ENCODE measurements around the gene GABARAP.

GABARAP gene

GRCh38 chr17:7241090-7241733 lies 1.0 kb downstream of the GABARAP start:
- no peak for DNase-seq (ENCODE audit: extremely low read depth in 1 of 2, low read depth in 1 of 2)

DNA sequence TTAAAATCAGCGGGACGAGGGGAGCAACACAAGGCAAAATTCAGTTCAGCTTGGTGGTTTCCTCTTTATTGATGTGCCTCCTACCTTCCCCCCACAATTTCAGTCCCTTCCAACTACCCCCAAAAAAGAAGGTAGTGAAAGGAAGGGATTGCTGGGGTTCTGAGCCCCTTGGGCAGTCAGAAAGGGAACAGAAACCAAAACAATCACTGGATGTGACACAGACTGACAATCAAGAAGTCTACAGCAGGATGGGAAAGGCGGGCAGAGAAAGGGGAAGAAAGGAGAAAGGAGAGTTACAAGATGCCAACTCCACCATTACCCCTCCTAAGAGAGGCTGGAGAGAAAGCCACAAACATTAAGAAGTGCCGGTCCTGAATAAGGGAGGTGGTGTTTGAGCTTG lies 1.9 kb downstream of the GABARAP start:
- DNase-seq (ENCODE audit: extremely low read depth in 1 of 2, low read depth in 1 of 2) = no peak

- DNase-seq (ENCODE audit: extremely low read depth in 1 of 2, low read depth in 1 of 2) = peak; percentile 93
These were observed 2.9 kb downstream of the GABARAP start, which contains the start of gene PHF23 for GRCh38 chr17:7239091-7240027. TSS of gene PHF23 (minus strand) at chr17:7239457. CDS start at chr17:7239279, 178 bp downstream.

DNA sequence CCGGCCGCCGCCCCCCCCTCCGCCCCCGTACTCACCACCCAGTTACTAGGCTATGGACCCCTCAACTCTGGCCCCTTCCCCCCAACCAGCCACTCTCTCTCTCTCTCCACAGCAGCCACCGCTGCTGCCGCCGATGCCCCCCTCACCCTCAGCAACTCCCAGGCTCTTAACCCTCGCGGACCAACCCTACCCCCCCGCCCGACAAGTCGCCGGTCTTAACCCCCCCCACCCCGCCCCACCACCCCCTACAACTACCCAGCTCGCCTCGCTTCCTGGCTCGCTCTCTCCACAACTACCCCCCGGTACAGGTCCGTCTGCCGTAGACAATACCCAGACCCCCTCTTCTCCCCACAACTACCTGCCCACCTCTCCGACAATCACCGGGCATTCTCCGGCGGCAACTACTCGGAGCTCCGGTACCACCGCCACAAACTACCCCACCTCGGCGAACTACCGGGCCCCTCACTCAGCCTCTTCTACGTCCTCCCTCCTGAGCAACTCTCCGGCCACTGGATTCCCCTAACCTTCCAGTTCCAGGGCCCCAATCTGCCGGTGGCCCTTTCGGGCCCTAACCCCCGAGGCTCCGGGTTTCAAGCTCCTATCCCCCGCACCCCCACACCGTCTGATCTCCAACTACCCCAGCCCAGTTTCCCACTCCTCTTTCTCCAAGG lies 3.7 kb downstream of the GABARAP start:
- DNase-seq (ENCODE audit: extremely low read depth in 1 of 2, low read depth in 1 of 2) = no peak

DNA sequence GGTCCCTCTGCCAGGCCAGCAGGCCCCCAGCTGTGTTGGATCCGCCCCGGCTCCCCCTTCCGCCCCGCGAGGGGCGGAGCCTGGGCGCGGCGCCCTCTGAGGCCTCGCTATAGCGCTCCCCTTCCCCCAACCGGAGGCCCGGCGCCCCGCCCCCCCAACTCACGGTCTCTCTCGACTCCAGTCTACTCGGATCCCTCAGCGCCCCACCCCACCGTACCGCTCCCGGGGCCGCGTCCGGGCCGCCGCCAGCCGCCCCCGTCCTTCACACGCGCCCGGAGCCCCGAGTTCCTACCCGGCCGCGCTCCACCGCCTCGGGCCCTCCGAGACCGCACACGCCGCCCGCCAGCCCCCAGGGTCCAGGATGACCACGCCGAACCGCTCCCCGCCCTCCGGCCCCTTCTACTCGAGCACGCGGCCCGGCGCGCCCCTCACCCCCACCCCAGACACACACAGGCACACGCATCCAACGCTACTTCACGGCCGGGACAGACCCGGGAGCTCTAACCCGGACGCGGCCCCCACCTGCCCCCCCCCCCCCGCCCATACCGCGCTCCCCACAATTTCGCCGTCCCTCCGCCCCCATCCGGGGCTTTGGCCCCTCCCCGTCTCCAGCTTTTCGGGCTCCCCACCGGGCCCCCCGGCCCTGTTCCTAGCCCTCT lies 4.4 kb downstream of the GABARAP start:
- peak in 1 of 2 donors; percentile 79 for DNase-seq (ENCODE audit: extremely low read depth in 1 of 2, low read depth in 1 of 2)

- no peak for DNase-seq (ENCODE audit: extremely low read depth in 1 of 2, low read depth in 1 of 2)
These were observed 4.9 kb downstream of the GABARAP start for GRCh38 chr17:7237266-7237760.

DNA sequence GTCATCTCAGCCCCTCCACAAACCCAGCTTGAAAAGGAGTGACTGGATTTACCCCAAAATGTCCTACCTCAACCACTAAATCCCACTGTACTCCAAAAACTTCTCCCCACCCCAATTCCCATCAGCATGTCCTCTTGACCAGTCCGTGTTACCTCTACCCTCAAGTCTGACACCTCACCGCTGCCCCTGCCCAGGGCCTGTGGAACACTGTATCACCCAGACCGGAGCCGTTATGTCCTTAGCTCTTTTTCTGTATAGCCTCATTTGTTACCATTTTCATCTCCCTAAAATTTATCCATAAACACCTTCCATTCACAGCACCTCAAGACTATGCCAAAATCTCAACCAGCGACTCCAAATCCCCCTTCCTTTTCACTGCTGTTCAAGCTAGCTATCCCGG lies 5.4 kb downstream of the GABARAP start:
- no peak for DNase-seq (ENCODE audit: extremely low read depth in 1 of 2, low read depth in 1 of 2)

DNA sequence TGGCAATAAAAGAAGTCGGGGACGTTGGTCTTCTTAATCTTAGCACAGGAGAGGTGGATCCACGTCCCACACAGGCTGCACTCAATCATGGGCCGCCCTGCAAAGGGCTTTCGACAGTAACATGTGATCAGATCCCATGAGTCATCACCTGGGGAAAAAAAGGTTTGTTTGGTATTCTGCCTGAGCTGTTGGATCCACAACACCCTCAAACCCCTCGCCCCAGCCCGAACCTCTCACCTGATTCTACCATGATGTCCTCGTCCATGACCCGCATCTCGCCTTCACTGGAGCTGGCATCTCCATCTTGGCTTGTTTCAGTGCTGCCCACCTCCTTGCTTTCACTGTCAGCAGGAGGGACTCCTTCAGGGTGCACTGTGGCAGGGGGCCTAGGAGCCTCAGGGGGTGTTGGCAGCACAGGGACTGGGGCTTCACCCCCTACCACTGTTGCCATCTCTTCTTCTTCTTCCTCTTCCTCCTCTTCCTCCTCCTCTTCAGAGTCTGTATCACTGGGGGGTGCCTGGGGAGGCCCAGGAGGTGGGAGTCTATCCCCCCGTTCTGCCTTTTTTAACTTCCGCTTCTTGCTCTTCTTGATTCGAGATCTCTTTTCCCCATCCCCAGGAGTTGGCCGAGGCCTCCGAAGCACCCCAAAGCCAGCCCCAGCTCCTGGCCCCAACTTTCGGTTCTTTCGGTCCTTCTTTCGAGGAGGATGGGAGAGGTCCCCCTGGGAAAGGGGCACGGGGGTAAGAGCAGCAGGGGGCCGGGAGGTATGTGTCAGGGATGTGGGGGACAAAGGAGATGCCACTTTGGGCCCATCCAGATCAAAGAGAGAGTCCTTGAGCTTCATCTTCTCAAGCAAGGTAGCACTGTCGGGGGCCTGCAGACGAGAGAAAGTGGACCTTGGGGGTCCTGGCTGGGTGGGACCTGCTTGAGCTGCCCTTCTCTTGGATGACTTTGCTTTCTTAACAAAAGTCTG lies 6.3 kb downstream of the GABARAP start:
- DNase-seq (ENCODE audit: extremely low read depth in 1 of 2, low read depth in 1 of 2) = no peak

DNA sequence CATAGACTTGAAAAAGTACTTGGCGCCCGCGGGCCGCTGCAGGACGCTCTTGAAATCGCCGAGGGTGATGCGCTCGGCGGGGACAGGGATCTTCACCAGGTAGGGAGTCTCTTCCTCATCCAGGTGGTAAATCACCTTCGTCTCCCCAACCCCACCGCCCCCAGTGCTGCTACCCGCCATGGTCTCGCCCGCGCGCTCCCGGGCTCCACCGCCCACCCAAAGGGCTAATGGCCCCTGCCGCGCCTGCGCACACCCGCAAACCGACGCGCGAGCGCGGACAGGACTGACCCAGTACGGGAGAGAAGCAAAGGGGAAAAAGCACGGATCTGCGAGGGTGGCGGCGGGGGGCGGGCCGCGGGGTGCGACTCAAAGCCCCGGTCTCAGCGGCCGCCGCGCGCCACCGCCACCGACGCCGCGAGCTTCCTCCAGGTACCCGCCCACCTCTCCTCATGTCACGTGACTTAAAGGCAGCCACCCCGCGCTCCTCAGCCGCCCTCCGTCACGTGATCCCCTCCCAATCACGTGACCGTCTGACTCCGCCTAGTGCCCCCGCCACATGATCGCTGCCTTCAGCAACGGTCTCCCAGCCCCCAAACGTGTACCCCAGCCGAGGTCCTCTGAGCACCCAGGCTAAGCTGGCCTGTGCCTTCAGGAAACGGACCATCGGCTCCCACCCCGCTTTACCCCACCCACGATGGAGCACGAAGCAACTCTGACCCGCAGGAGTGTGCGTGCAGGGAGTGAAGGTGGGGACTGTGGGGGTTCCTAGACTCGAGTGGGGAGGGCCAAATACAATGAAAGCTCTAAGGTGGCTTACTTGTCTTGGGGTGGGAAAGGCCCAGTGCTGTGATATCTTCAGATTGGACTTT lies 7.9 kb downstream of the GABARAP start, which contains the start of gene DVL2:
TSS of gene DVL2 (minus strand) at position 435 of the 869 bp plus-strand sequence. CDS start at position 180, 255 bp downstream.
- DNase-seq (ENCODE audit: extremely low read depth in 1 of 2, low read depth in 1 of 2) = peak; percentile 83 to 87

- no peak for DNase-seq (ENCODE audit: extremely low read depth in 1 of 2, low read depth in 1 of 2)
These were observed 8.6 kb downstream of the GABARAP start for GRCh38 chr17:7233701-7234082.

- DNase-seq (ENCODE audit: extremely low read depth in 1 of 2, low read depth in 1 of 2) = no peak
These were observed 10.1 kb downstream of the GABARAP start for GRCh38 chr17:7232114-7232513.

DNA sequence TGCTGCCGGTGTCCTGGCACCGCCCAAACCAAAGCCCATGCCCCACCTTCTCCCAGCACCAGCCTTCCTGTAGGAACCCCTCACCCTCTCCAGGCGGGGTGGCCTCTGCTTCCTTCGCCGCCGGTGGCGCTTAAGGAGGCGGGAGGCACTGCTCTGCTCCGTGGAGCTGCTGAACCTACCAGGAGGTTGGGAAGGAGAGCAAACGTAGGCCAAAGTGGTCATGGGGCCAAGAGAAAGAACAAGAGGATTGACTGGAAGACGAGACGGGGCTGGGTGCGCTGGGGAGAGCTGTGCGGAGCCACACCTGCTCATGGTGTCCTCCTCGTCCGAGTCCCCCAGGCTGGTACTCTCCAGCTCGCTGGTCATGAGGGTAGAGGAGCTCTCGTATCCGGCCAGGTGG lies 12.7 kb downstream of the GABARAP start:
- no peak for DNase-seq (ENCODE audit: extremely low read depth in 1 of 2, low read depth in 1 of 2)

GRCh38 chr17:7228920-7229319 lies 13.3 kb downstream of the GABARAP start:
- DNase-seq (ENCODE audit: extremely low read depth in 1 of 2, low read depth in 1 of 2) = no peak

GRCh38 chr17:7226721-7227710 lies 15.2 kb downstream of the GABARAP start:
- no peak for DNase-seq (ENCODE audit: extremely low read depth in 1 of 2, low read depth in 1 of 2)

- no peak for DNase-seq (ENCODE audit: extremely low read depth in 1 of 2, low read depth in 1 of 2)
These were observed 16.4 kb downstream of the GABARAP start for GRCh38 chr17:7225711-7226331.

DNA sequence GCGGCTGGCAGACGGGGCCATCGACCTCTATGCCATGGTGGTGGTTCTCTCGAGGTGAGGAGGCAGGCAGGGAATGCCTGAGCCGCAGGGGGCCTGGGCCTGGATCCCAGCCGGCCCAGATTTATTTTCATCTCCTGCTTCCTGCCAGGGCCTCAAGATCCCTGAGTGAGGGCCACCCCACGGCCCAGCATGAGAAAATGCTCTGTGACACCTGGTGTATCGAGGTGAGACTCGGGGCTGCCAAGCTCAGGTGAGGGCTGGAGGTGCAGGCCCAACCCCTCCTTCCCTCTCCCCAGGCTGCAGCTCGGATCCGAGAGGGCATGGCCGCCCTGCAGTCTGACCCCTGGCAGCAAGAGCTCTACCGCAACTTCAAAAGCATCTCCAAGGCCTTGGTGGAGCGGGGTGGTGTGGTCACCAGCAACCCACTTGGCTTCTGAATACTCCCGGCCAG lies 17.6 kb downstream of the GABARAP start:
- DNase-seq (ENCODE audit: extremely low read depth in 1 of 2, low read depth in 1 of 2) = no peak

DNA sequence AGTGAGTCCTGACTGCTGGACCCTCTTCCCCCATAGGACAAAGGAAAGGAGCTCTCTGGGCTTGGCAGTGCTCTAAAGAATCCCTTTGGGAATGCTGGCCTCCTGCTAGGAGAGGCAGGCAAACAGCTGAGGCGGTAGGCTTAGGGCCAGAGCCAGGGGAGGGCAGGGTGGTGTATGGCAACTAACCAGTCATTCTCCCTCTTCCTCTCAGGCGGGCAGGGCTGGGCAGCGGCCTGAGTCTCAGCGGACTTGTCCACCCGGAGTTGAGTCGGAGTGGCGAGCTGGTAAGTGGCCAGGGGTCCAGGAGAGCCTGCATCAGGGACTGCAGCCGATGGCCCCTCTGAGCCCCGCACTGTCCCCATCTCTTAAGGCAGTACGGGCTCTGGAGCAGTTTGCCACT lies 18.1 kb downstream of the GABARAP start:
- no peak for DNase-seq (ENCODE audit: extremely low read depth in 1 of 2, low read depth in 1 of 2)

Measured in activated CD8-positive, alpha-beta memory T cell treated with anti-CD3 and anti-CD28 coated beads for 1 hour (primary cell).